HG03103 (cell line): ENCODE measurements around the gene HSPA6.
"Not testable (repeated sequence)": the region's sequence is repeated elsewhere in the genome, so short reads cannot be mapped to it uniquely, and the experiment has no call there.

Source experiments
- ATAC-seq: cut with Tn5 transposase; IDR thresholded peaks from one replicate; pipeline ENCODE4 v1.9.1; 2021; ENCODE audit warnings: low read depth; ENCODE audit not compliant: unreplicated experiment

HSPA6 gene

DNA sequence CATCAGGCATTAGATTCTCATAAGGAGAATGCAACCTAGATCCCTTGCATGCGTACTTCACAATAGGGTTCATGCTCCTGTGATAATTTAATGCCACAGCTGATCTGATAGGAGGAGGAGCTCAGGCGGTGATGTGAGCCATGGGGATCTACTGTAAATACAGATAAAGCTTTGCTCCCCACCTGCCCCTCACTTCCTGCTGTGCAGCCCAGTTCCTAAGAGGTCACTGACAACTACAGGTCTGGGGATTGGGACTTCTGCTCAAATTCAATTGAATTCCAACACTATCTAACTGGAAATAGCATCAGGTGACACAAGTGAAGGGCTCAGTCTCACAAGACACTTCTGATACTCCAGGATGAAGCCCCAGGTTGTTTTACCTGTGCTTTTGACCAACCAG is 32.6 kb downstream of the HSPA6 start:
- not testable (repeated sequence) for ATAC-seq

DNA sequence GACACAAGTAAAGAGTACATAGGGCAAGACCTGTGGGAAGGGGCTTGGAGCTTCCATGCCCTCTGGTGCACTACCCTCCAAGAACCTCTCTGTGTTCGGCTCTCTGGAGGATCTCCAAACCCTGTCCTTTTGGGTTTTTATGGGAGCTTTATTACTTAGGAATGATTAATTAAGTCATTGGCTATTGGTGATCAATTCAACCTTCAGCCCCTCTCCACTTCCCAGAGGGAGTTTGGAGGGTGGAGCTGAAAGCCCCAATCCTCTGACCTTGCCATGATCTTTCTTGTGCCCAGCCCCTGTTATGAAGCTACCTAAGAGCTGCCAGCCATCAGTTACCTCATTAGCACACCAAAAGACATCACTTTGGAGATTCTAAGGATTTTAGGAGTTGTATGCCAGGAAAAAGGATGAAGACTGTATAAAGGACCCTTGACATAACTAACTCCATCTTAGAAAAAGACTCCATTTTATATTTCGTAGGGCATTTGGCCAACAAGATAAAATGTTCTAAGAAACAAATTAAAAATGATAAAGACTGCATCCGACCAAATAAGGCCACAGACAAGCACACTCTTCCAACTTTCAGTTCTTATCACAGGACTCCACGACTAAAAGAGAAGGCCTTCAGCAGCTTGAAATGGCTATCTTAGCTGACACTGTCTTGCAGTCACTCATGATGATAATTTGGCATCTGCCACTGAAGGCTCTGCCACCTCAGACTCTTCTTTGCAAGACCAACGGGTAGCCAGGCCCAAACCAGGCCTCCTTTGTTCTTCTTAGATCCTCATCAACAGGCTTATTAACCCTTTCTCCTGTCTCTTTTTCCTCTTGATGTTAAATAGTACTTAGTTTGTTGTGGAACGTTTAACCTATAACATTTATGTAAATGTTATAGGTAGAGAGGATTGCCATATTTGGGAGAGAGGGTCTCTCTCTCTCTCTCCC is 33.4 kb downstream of the HSPA6 start:
- not testable (repeated sequence) for ATAC-seq

GRCh38 chr1:161560960-161561715 is 36.8 kb downstream of the HSPA6 start:
- ATAC-seq, result not testable (repeated sequence)

DNA sequence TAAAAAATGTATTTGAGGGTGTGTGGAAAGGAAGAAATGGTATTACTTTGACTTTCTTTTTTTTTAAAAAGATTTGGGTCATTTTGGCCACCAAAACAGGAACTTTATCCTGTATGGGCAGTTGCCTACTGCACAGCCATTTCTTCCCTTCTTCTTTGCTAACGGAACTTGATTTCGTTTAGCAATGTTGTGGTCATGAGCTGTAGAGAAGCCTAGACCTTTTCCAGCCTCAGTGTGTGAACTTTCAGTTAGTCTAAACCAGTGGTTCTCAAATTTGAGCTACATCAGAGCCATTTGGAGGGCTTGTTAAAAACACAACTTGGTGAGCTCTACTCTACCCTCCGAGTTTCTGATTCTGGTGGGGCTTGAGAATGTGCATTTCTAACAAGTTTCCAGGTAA is 38.1 kb downstream of the HSPA6 start:
- ATAC-seq, result not testable (repeated sequence)

- ATAC-seq, result not testable (repeated sequence)
Observed at GRCh38 chr1:161563522-161563921, 39.2 kb downstream of the HSPA6 start.

- not testable (repeated sequence) for ATAC-seq
Observed at GRCh38 chr1:161566602-161566960, 42.2 kb downstream of the HSPA6 start.

DNA sequence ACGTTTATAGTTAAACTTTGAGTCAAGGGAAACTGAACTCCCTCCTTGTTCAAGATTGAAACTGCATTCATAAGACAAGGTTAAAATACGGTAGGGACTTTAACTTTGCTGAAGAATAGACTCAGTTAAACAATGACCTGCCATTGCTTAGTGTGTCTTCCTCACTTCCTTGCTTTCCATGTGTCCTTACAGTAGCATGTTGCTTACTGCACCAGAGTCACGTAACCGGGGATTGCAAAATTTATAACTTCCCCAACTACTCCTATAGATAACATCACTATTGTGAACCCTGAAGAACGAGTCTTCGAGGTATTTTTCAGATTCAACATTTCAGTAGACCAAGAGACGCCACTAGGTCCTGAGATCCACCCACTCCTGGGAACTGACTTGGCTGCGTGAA is 47.4 kb downstream of the HSPA6 start:
- not testable (repeated sequence) for ATAC-seq
